HG02943 (cell line): ENCODE results near the gene PMM2.
"Not testable (repeated sequence)": the region's sequence is repeated elsewhere in the genome, so short reads cannot be mapped to it uniquely, and the experiment has no call there.

Source experiments
- ATAC-seq: cut with Tn5 transposase; IDR thresholded peaks from one replicate; pipeline ENCODE4 v1.9.1; 2021; ENCODE audit warnings: mild to moderate bottlenecking, low read depth, moderate library complexity; ENCODE audit not compliant: unreplicated experiment

PMM2 gene

GRCh38 chr16:8777217-8777616, 20.4 kb upstream of the PMM2 start:
- no peak for ATAC-seq

- no peak for ATAC-seq
Measured at GRCh38 chr16:8781797-8782196, 15.8 kb upstream of the PMM2 start.

- no peak for ATAC-seq
Measured at GRCh38 chr16:8782673-8783072, 15.0 kb upstream of the PMM2 start.

- no peak for ATAC-seq
Measured at GRCh38 chr16:8785408-8785807, 12.2 kb upstream of the PMM2 start.

GRCh38 chr16:8786316-8786715, 11.3 kb upstream of the PMM2 start:
- not testable (repeated sequence) for ATAC-seq

GRCh38 chr16:8788578-8789172, 9.0 kb upstream of the PMM2 start:
- ATAC-seq = no peak

GRCh38 chr16:8795091-8795490, 2.5 kb upstream of the PMM2 start:
- ATAC-seq = no peak

GRCh38 chr16:8795818-8796217, 1.8 kb upstream of the PMM2 start:
- ATAC-seq = no peak

GRCh38 chr16:8796469-8797363, 923 bp upstream of the PMM2 start:
- no peak for ATAC-seq

- ATAC-seq = no peak
Measured at GRCh38 chr16:8798174-8798527, 512 bp downstream of the PMM2 start.

GRCh38 chr16:8798535-8799157, 1.0 kb downstream of the PMM2 start:
- ATAC-seq = no peak

GRCh38 chr16:8801701-8802100, 4.1 kb downstream of the PMM2 start:
- no peak for ATAC-seq

- ATAC-seq = not testable (repeated sequence)
Measured at GRCh38 chr16:8803733-8804132, 6.1 kb downstream of the PMM2 start.

- ATAC-seq = no peak
Measured at GRCh38 chr16:8804313-8804712, 6.7 kb downstream of the PMM2 start.

GRCh38 chr16:8806272-8806983, 8.8 kb downstream of the PMM2 start:
- no peak for ATAC-seq

- ATAC-seq = no peak
Measured at GRCh38 chr16:8807189-8807588, 9.6 kb downstream of the PMM2 start.

- ATAC-seq = no peak
Measured at GRCh38 chr16:8808009-8808408, 10.4 kb downstream of the PMM2 start.

GRCh38 chr16:8808613-8809353, 11.1 kb downstream of the PMM2 start:
- no peak for ATAC-seq

GRCh38 chr16:8812162-8812843, 14.7 kb downstream of the PMM2 start:
- no peak for ATAC-seq
